ENCODE data around the gene MICU1.

- TF ChIP-seq POLR2A (IDR thresholded peaks at IDR 0.05): no peak
- no peak for TF ChIP-seq CTCF (IDR thresholded peaks at IDR 0.05)
- no peak for TF ChIP-seq POLR2AphosphoS5 (IDR thresholded peaks at IDR 0.05)
Measured at GRCh38 chr10:72459301-72459700, 166.6 kb downstream of the MICU1 start.

Measured in sigmoid colon (tissue), 4 donors.